Left ventricle myocardium superior (tissue), 1 donor: Measurements from ENCODE around the gene GEN1. TPM values are rescaled to one million over a fixed set of nuclear protein-coding genes. Genes with fewer than 3 reads are reported as not detected.

ENCODE experiments used
- ATAC-seq: fragments of 200-7000 bp; cut with Tn5 transposase; one replicate; pipeline ENCODE4 v1.9.1; 2020; ENCODE audit warnings: mild to moderate bottlenecking, moderate library complexity
- DNase-seq: peaks from one replicate; pipeline ENCODE4 v3.0.0-alpha.2; 2020
- intact Hi-C: fragments of 100-400 bp; cut with micrococcal nuclease; formaldehyde crosslinking; loops from one replicate; pipeline ENCODE4 v1.11.0; 2022
- long read RNA-seq: library from polyadenylated mRNA; unstranded; transcript quantifications from one replicate; pipeline ENCODE4 v2.0.0, GENCODE V29; 2021
- total RNA-seq: library from RNA; stranded (reverse); fragmentation: NEBNext Ultra II Directional; extraction: Animal tissue kit (Norgen Biotek cat#: 25700); gene quantifications from one replicate; pipeline ENCODE4 v1.2.1, GENCODE V29; 2021
- donor health status: DM: no; HTN: yes; CAD: no; lungs with severe emphysema.

GEN1 gene
- total RNA-seq, result 4.2 TPM
- long read RNA-seq, full-length matches to known transcripts, result 3 of 3 reads
- long read RNA-seq, partial matches to known transcripts, result 0 of 3 reads
- long read RNA-seq, other reads (novel, unspliced or antisense), result 0 of 3 reads

- ATAC-seq (peak; percentile 98), DNase-seq (peak; percentile 94)
- intact Hi-C loops, result no loop called here
Observed at GRCh38 chr2:17753803-17754663, at the start of gene GEN1, which contains the start of gene SMC6. TSS of gene GEN1 (plus strand) at chr2:17754138. CDS start at chr2:17759944, 5,806 bp downstream. TSS of gene SMC6 (minus strand) at chr2:17753810. CDS start at chr2:17745946, 7,864 bp downstream.

- DNase-seq (no peak), ATAC-seq (no peak)
- intact Hi-C loops, result no loop called here
Observed at GRCh38 chr2:17706845-17707244, 47.1 kb upstream of the GEN1 start.

GRCh38 chr2:17708501-17708900, 45.4 kb upstream of the GEN1 start:
- intact Hi-C loops, result no loop called here
- ATAC-seq (no peak), DNase-seq (no peak)

- intact Hi-C loops, result loop anchor here (10.0 kb wide), 1 partner anchor 125 kb away; no protein-coding TSS in a partner anchor
- no peak for DNase-seq
- peak; percentile 82 for ATAC-seq
Observed at GRCh38 chr2:17709897-17710296, 44.0 kb upstream of the GEN1 start.

GRCh38 chr2:17710547-17711248, 43.2 kb upstream of the GEN1 start:
- DNase-seq, result no peak
- intact Hi-C loops, result loop anchor here (10.0 kb wide), 1 partner anchor 124 kb away; no protein-coding TSS in a partner anchor
- no peak for ATAC-seq

- intact Hi-C loops, result loop anchor here (10.0 kb wide), 1 partner anchor 122 kb away; no protein-coding TSS in a partner anchor
- peak; percentile 20 for ATAC-seq
- no peak for DNase-seq
Observed at GRCh38 chr2:17713291-17713690, 40.6 kb upstream of the GEN1 start.

GRCh38 chr2:17717666-17718065, 36.3 kb upstream of the GEN1 start:
- no peak for ATAC-seq
- intact Hi-C loops, result loop anchor here (10.0 kb wide), 1 partner anchor 117 kb away; no protein-coding TSS in a partner anchor
- DNase-seq, result no peak

- DNase-seq, result no peak
- ATAC-seq, result no peak
- intact Hi-C loops, result loop anchor here (10.0 kb wide), 1 partner anchor 116 kb away; no protein-coding TSS in a partner anchor
Observed at GRCh38 chr2:17718689-17719088, 35.2 kb upstream of the GEN1 start.

- ATAC-seq (no peak), DNase-seq (no peak)
- intact Hi-C loops, result loop anchor here (10.0 kb wide), 1 partner anchor 115 kb away; no protein-coding TSS in a partner anchor
Observed at GRCh38 chr2:17719562-17720371, 34.2 kb upstream of the GEN1 start.

GRCh38 chr2:17728210-17728609, 25.7 kb upstream of the GEN1 start:
- intact Hi-C loops, result no loop called here
- ATAC-seq, result no peak
- DNase-seq, result no peak

GRCh38 chr2:17729880-17730279, 24.1 kb upstream of the GEN1 start:
- intact Hi-C loops, result no loop called here
- no peak for ATAC-seq
- DNase-seq, result no peak

- no peak for DNase-seq
- intact Hi-C loops, result no loop called here
- no peak for ATAC-seq
Observed at GRCh38 chr2:17733599-17733998, 20.3 kb upstream of the GEN1 start.

GRCh38 chr2:17735864-17736263, 18.1 kb upstream of the GEN1 start:
- ATAC-seq (no peak), DNase-seq (no peak)
- intact Hi-C loops, result no loop called here

GRCh38 chr2:17736989-17737388, 16.9 kb upstream of the GEN1 start:
- ATAC-seq, result no peak
- no peak for DNase-seq
- intact Hi-C loops, result no loop called here

GRCh38 chr2:17740203-17740602, 13.7 kb upstream of the GEN1 start:
- intact Hi-C loops, result no loop called here
- no peak for DNase-seq
- ATAC-seq, result peak; percentile 90

GRCh38 chr2:17747684-17748452, 6.1 kb upstream of the GEN1 start:
- intact Hi-C loops, result no loop called here
- no peak for ATAC-seq
- DNase-seq, result no peak

GRCh38 chr2:17748745-17749144, 5.2 kb upstream of the GEN1 start:
- intact Hi-C loops, result no loop called here
- DNase-seq (no peak), ATAC-seq (no peak)

- intact Hi-C loops, result no loop called here
- no peak for ATAC-seq
- no peak for DNase-seq
Observed at GRCh38 chr2:17749753-17750438, 4.0 kb upstream of the GEN1 start.
